ENCODE results near the gene CLASP2.

- TF ChIP-seq CTCF (conservative IDR thresholded peaks at IDR 0.05 in 1 of 2, IDR thresholded peaks at IDR 0.05 in 1 of 2; ENCODE audit: extremely low read depth in 1 of 2, insufficient read depth in 1 of 2, low read depth in 1 of 2, low read length in 2 of 2) (no peak), EZH2 (IDR thresholded peaks at IDR 0.05; ENCODE audit: borderline replicate concordance, low read length) (no peak)
Measured at GRCh38 chr3:33577173-33577572, 140.9 kb downstream of the CLASP2 start.

Measured in mammary epithelial cell (primary cell).